Peyer's patch (tissue), 4 donors: Measurements from ENCODE around the gene HS2ST1. TPM values are rescaled to one million over a fixed set of nuclear protein-coding genes. Genes with fewer than 3 reads are reported as not detected.
A peak's percentile ranks its signal among the peaks of the same experiment; 100 is the strongest.
"Not testable (repeated sequence)": the region's sequence is repeated elsewhere in the genome, so short reads cannot be mapped to it uniquely, and the experiment has no call there.

Experiments used
- DNase-seq, 3 donors: peaks; one replicate each; pipeline ENCODE4 v3.0.0-alpha.2; 2017 to 2019
- H3K27ac ChIP-seq, 4 donors: fragments of 200-600 bp; sonication (generic); one replicate each; pipeline ENCODE4 v1.5.1; 2016 to 2019
- H3K27me3 ChIP-seq, 2 donors: fragments of 200-600 bp; sonication (generic); one replicate each; pipeline ENCODE4 v1.5.1; 2019
- H3K36me3 ChIP-seq, 3 donors: fragments of 200-600 bp; sonication (generic); one replicate each; pipeline ENCODE4 v1.5.1; 2016 to 2019
- H3K4me1 ChIP-seq, 4 donors: fragments of 200-600 bp; sonication (generic); one replicate each; pipeline ENCODE4 v1.5.1; 2016 to 2019
- H3K4me3 ChIP-seq, 4 donors: fragments of 200-600 bp; sonication (generic); 1 replicate in 3 of 4; 2 replicates in 1 of 4; pipeline ENCODE4 v1.5.1; 2016 to 2019; ENCODE audit warnings: mild to moderate bottlenecking in 1 of 4
- H3K9me3 ChIP-seq, 4 donors: fragments of 200-600 bp; sonication (generic); one replicate each; pipeline ENCODE4 v1.5.1; 2016 to 2019; ENCODE audit warnings: mild to moderate bottlenecking in 1 of 4
- CTCF ChIP-seq, 6 experiments: fragments of 450-650 bp in 4 of 6; fragments of 200-600 bp in 2 of 6; sonication (generic) in 1 of 6; IDR thresholded peaks; one replicate each; pipeline ENCODE4 v1.5.1; 2017 to 2019; ENCODE audit warnings: antibody characterized with exemption in 6 of 6, mild to moderate bottlenecking in 3 of 6, moderate library complexity in 1 of 6
- POLR2A ChIP-seq, 2 donors: fragments of 450-650 bp; IDR thresholded peaks; one replicate each; pipeline ENCODE4 v1.5.1; 2017; ENCODE audit warnings: antibody characterized with exemption in 2 of 2, mild to moderate bottlenecking in 2 of 2, moderate library complexity in 2 of 2
- total RNA-seq, 4 donors: library from RNA; depleted of rRNA; stranded (reverse); fragments of >200 nt; gene quantifications; one replicate each; pipeline ENCODE4 v1.1.0, GENCODE V29; 2016

Gene HS2ST1
- total RNA-seq, 4 donors from 2014 or later, result 9.1 to 14.9 (median 10.3) TPM

GRCh38 chr1:86971778-86972177 is 57.3 kb downstream of the HS2ST1 start:
- H3K27ac ChIP-seq, result no peak overlapping the region
- no peak for DNase-seq
- H3K4me3 ChIP-seq, result no peak overlapping the region
- H3K27me3 ChIP-seq, result no peaks in the 10 kb centered on the region
- no peaks in the 10 kb centered on the region for H3K4me1 ChIP-seq
- no peak for TF ChIP-seq CTCF (IDR thresholded peaks at IDR 0.05)
- TF ChIP-seq POLR2A (IDR thresholded peaks at IDR 0.05), result no peak
- H3K36me3 ChIP-seq, result no peaks in the 10 kb centered on the region
- no peaks in the 10 kb centered on the region for H3K9me3 ChIP-seq

GRCh38 chr1:86972262-86972661 is 57.8 kb downstream of the HS2ST1 start:
- Histone ChIP-seq H3K9me3 (no peaks in the 10 kb centered on the region), H3K36me3 (no peaks in the 10 kb centered on the region), H3K4me3 (no peak overlapping the region), H3K27me3 (no peaks in the 10 kb centered on the region), H3K4me1 (no peaks in the 10 kb centered on the region), H3K27ac (no peak overlapping the region)
- peak in 1 of 3 donors; percentile 51 for DNase-seq
- TF ChIP-seq CTCF (IDR thresholded peaks at IDR 0.05) (no peak), POLR2A (IDR thresholded peaks at IDR 0.05) (no peak)

- no peaks in the 10 kb centered on the region for H3K4me1 ChIP-seq
- H3K27me3 ChIP-seq, result no peaks in the 10 kb centered on the region
- no peak overlapping the region for H3K27ac ChIP-seq
- TF ChIP-seq CTCF (IDR thresholded peaks at IDR 0.05), result no peak
- H3K36me3 ChIP-seq, result no peaks in the 10 kb centered on the region
- no peak overlapping the region for H3K4me3 ChIP-seq
- no peak for DNase-seq
- H3K9me3 ChIP-seq, result no peaks in the 10 kb centered on the region
These were observed 61.6 kb downstream of the HS2ST1 start for GRCh38 chr1:86975993-86976550.

- Histone ChIP-seq H3K27me3 (no peaks in the 10 kb centered on the region), H3K27ac (no peak overlapping the region), H3K9me3 (no peaks in the 10 kb centered on the region), H3K36me3 (no peaks in the 10 kb centered on the region), H3K4me1 (no peaks in the 10 kb centered on the region), H3K4me3 (no peak overlapping the region)
- TF ChIP-seq POLR2A (IDR thresholded peaks at IDR 0.05) (no peak), CTCF (IDR thresholded peaks at IDR 0.05) (no peak)
- DNase-seq, result no peak
These were observed 62.2 kb downstream of the HS2ST1 start for GRCh38 chr1:86976664-86977063.

- TF ChIP-seq CTCF (IDR thresholded peaks at IDR 0.05), result no peak
- TF ChIP-seq POLR2A (IDR thresholded peaks at IDR 0.05), result no peak
These were observed 67.2 kb downstream of the HS2ST1 start for GRCh38 chr1:86981482-86982213.

GRCh38 chr1:86983677-86984076 is 69.2 kb downstream of the HS2ST1 start:
- H3K27me3 ChIP-seq, H3K4me3 ChIP-seq, H3K9me3 ChIP-seq, DNase-seq, H3K27ac ChIP-seq, H3K36me3 ChIP-seq, H3K4me1 ChIP-seq: not testable (repeated sequence)

More at GRCh38 chr1:86981482-86982213, 67.2 kb downstream of the HS2ST1 start:
- Histone ChIP-seq H3K27ac (no peak overlapping the region), H3K36me3 (no peaks in the 10 kb centered on the region), H3K4me1 (no peaks in the 10 kb centered on the region), H3K4me3 (no peak overlapping the region), H3K27me3 (no peaks in the 10 kb centered on the region), H3K9me3 (no peaks in the 10 kb centered on the region)
- DNase-seq, result no peak
